H1 (cell line): ENCODE data around the gene DNAJC9. TPM values are rescaled to one million over a fixed set of nuclear protein-coding genes. Genes with fewer than 3 reads are reported as not detected.

Experiments
- CTCF ChIA-PET: fragments of 300-600 bp; sonication (Branson Sonifier 250); formaldehyde crosslinking; loops from one replicate; lab custom pipeline; 2021; ENCODE audit not compliant: partially characterized antibody; lab: Charles Lee
- POLR2A ChIA-PET: fragments of 300-600 bp; sonication (Branson Sonifier 250); formaldehyde crosslinking; loops from one replicate; lab custom pipeline; 2021; ENCODE audit warnings: inconsistent platforms; ENCODE audit not compliant: partially characterized antibody; lab: Charles Lee
- DNase-seq, 2 experiments: peaks; one replicate each; pipeline versions ENCODE4 v3.0.0 to v3.0.0-alpha.2; 2010 to 2022; ENCODE audit warnings: low spot score in 2 of 2, low read depth in 1 of 2, mixed read lengths in 1 of 2
- FAIRE-seq: peaks from 2 replicates; lab custom pipeline; 2011; peaks lifted over from hg19 to GRCh38; lab: Jason Lieb, UNC
- H2AFZ ChIP-seq: 2 replicates; pipeline ENCODE4 v1.8.1; 2012; ENCODE audit warnings: low read length, inconsistent platforms
- H2AK5ac ChIP-seq: 2 replicates; pipeline ENCODE4 v1.6.1; 2013; ENCODE audit warnings: low read depth, low read length
- H2BK120ac ChIP-seq: replicated peaks from 2 replicates; pipeline ENCODE3; 2013; ENCODE audit warnings: low read depth, low read length, inconsistent platforms
- H2BK12ac ChIP-seq: 2 replicates; pipeline ENCODE4 v1.6.1; 2013; ENCODE audit warnings: low read depth, low read length
- H2BK15ac ChIP-seq: 2 replicates; pipeline ENCODE4 v1.6.1; 2013; ENCODE audit warnings: low read length
- H2BK20ac ChIP-seq: 2 replicates; pipeline ENCODE4 v1.6.1; 2013; ENCODE audit warnings: low read length
- H2BK5ac ChIP-seq: 2 replicates; pipeline ENCODE4 v1.6.1; 2013; ENCODE audit warnings: low read depth, low read length
- H3K14ac ChIP-seq: 2 replicates; pipeline ENCODE4 v1.6.1; 2013; ENCODE audit warnings: inconsistent platforms; ENCODE audit not compliant: insufficient read length
- H3K18ac ChIP-seq: 2 replicates; pipeline ENCODE4 v1.6.1; 2013; ENCODE audit warnings: low read length; ENCODE audit errors: extremely low read depth
- H3K23ac ChIP-seq: 2 replicates; pipeline ENCODE4 v1.6.1; 2013; ENCODE audit warnings: inconsistent platforms; ENCODE audit not compliant: insufficient read length
- H3K23me2 ChIP-seq: 2 replicates; pipeline ENCODE4 v1.6.1; 2013; ENCODE audit warnings: low read depth, low read length
- H3K27ac ChIP-seq: 2 replicates; pipeline ENCODE4 v1.6.1; 2011; ENCODE audit warnings: low read depth, low read length, inconsistent platforms
- H3K27me3 ChIP-seq, 4 experiments: replicated peaks in 1 of 4; 1 replicate in 1 of 4; 2 replicates in 3 of 4; pipeline versions ENCODE4 v1.6.1 to v1.8.1; 2011 to 2013; ENCODE audit warnings: low read length in 3 of 4, mild to moderate bottlenecking in 3 of 4, inconsistent platforms in 2 of 4, mixed read lengths in 2 of 4, moderate library complexity in 1 of 4; ENCODE audit not compliant: control insufficient read depth in 3 of 4, insufficient read depth in 3 of 4; ENCODE audit errors: extremely low read depth in 1 of 4
- H3K36me3 ChIP-seq, 4 experiments: 2 replicates each; pipeline versions ENCODE4 v1.6.1 to v1.8.1; 2011 to 2013; ENCODE audit warnings: mild to moderate bottlenecking in 4 of 4, low read length in 3 of 4, moderate library complexity in 2 of 4, control low read depth in 1 of 4, inconsistent platforms in 1 of 4; ENCODE audit not compliant: insufficient read depth in 4 of 4, control insufficient read depth in 2 of 4
- H3K4ac ChIP-seq: replicated peaks from 2 replicates; pipeline ENCODE3; 2013; ENCODE audit warnings: low read length, low read depth, mixed read lengths, inconsistent platforms; ENCODE audit not compliant: insufficient read length
- H3K4me1 ChIP-seq, 4 experiments: replicated peaks in 1 of 4; 1 replicate in 1 of 4; 2 replicates in 3 of 4; pipeline versions ENCODE4 v1.6.1 to v1.8.1; 2011 to 2013; ENCODE audit warnings: low read length in 3 of 4, inconsistent platforms in 2 of 4, mixed read lengths in 1 of 4; ENCODE audit not compliant: insufficient read depth in 4 of 4, control insufficient read depth in 3 of 4
- H3K4me2 ChIP-seq, 2 experiments: 2 replicates each; pipeline versions ENCODE4 v1.6.1 to v1.8.1; 2011 to 2013; ENCODE audit warnings: low read depth in 2 of 2, low read length in 2 of 2, control low read depth in 1 of 2, inconsistent platforms in 1 of 2, mild to moderate bottlenecking in 1 of 2; ENCODE audit not compliant: insufficient read depth in 1 of 2
- H3K4me3 ChIP-seq, 4 experiments: fragments of 200-600, 300-600 bp in 1 of 4; sonication (generic), shearing (Covaris generic), sonication (Bioruptor Twin) in 1 of 4; 2 replicates each; pipeline versions ENCODE4 v1.5.1 to v1.8.1; 2011 to 2016; ENCODE audit warnings: low read length in 4 of 4, low read depth in 3 of 4, control low read depth in 2 of 4, inconsistent platforms in 2 of 4, mild to moderate bottlenecking in 2 of 4, mixed read lengths in 1 of 4, moderate library complexity in 1 of 4; ENCODE audit not compliant: insufficient read depth in 2 of 4; ENCODE audit errors: extremely low read depth in 1 of 4
- H3K56ac ChIP-seq: replicated peaks from 2 replicates; pipeline ENCODE3; 2013; ENCODE audit warnings: low read depth, mild to moderate bottlenecking, mixed read lengths, low read length, inconsistent platforms; ENCODE audit not compliant: insufficient read length
- H3K79me1 ChIP-seq: 2 replicates; pipeline ENCODE4 v1.6.1; 2013; ENCODE audit warnings: low read depth, low read length, control low read depth
- H3K79me2 ChIP-seq, 2 experiments: 2 replicates each; pipeline versions ENCODE4 v1.6.1 to v1.8.1; 2012 to 2013; ENCODE audit warnings: low read length in 2 of 2, mild to moderate bottlenecking in 2 of 2, inconsistent platforms in 1 of 2; ENCODE audit not compliant: insufficient read depth in 2 of 2, control insufficient read depth in 1 of 2
- H3K9ac ChIP-seq, 4 experiments: replicated peaks in 1 of 4; 1 replicate in 1 of 4; 2 replicates in 3 of 4; pipeline versions ENCODE4 v1.6.1 to v1.8.1; 2011 to 2013; ENCODE audit warnings: low read depth in 3 of 4, low read length in 3 of 4, control low read depth in 2 of 4, mild to moderate bottlenecking in 2 of 4, moderate library complexity in 2 of 4, inconsistent platforms in 1 of 4; ENCODE audit errors: extremely low read depth in 1 of 4
- H3K9me3 ChIP-seq, 2 experiments: 2 replicates each; pipeline versions ENCODE4 v1.6.1 to v1.8.1; 2012 to 2013; ENCODE audit warnings: mild to moderate bottlenecking in 2 of 2, moderate library complexity in 2 of 2, control low read depth in 1 of 2, inconsistent platforms in 1 of 2, low read depth in 1 of 2, low read length in 1 of 2, mixed read lengths in 1 of 2; ENCODE audit not compliant: insufficient read depth in 2 of 2
- H4K20me1 ChIP-seq, 2 experiments: replicated peaks in 1 of 2; 2 replicates each; pipeline versions ENCODE3 to v1.8.1; 2011 to 2013; ENCODE audit warnings: inconsistent platforms in 2 of 2, low read length in 2 of 2, mild to moderate bottlenecking in 1 of 2; ENCODE audit not compliant: insufficient read depth in 2 of 2, control insufficient read depth in 1 of 2
- H4K5ac ChIP-seq: 2 replicates; pipeline ENCODE4 v1.6.1; 2013; ENCODE audit warnings: low read length, low read depth, mixed read lengths, inconsistent platforms; ENCODE audit not compliant: insufficient read length
- H4K8ac ChIP-seq: 2 replicates; pipeline ENCODE4 v1.8.0; 2013; ENCODE audit warnings: mild to moderate bottlenecking, moderate library complexity, low read length, inconsistent platforms; ENCODE audit not compliant: insufficient read depth; ENCODE audit errors: extremely low read depth
- H4K91ac ChIP-seq: replicated peaks from 2 replicates; pipeline ENCODE3; 2013; ENCODE audit warnings: low read length, mixed read lengths, inconsistent platforms; ENCODE audit not compliant: insufficient read length
- CHD1 ChIP-seq: IDR thresholded peaks from 2 replicates; pipeline ENCODE4 v1.6.1; 2012; ENCODE audit warnings: low read depth, low read length, improper control_type of control experiment
- GABPA ChIP-seq: IDR thresholded peaks from 2 replicates; pipeline ENCODE4 v1.6.1; 2011; ENCODE audit warnings: mild to moderate bottlenecking, low read length, moderate library complexity, borderline replicate concordance; ENCODE audit not compliant: insufficient read depth
- JUND ChIP-seq: IDR thresholded peaks from 2 replicates; pipeline ENCODE4 v1.6.1; 2011; ENCODE audit warnings: mild to moderate bottlenecking, improper control_type of control experiment, low read length
- POLR2AphosphoS5 ChIP-seq: IDR thresholded peaks from 2 replicates; pipeline ENCODE4 v1.6.1; 2011; ENCODE audit warnings: low read depth, low read length
- POU5F1 ChIP-seq: IDR thresholded peaks from 2 replicates; pipeline ENCODE4 v1.6.1; 2011; ENCODE audit warnings: low read depth, mild to moderate bottlenecking, low read length, moderate library complexity
- SUZ12 ChIP-seq: fragments of 200-600 bp; sonication (generic); IDR thresholded peaks from 2 replicates; pipeline ENCODE4 v1.6.1; 2012; ENCODE audit warnings: mild to moderate bottlenecking, inconsistent platforms, low read length, moderate library complexity, mixed read lengths
- TAF7 ChIP-seq: optimal IDR thresholded peaks from 2 replicates; pipeline ENCODE3; 2011; ENCODE audit warnings: low read depth, mild to moderate bottlenecking, inconsistent platforms, low read length, moderate library complexity, borderline replicate concordance
- TEAD4 ChIP-seq: IDR thresholded peaks from 2 replicates; pipeline ENCODE4 v1.6.1; 2012; ENCODE audit warnings: low read depth, low read length, inconsistent platforms, mixed read lengths
- ZNF274 ChIP-seq: IDR thresholded peaks from 2 replicates; pipeline ENCODE4 v1.7.0; 2012; ENCODE audit warnings: low read length, borderline replicate concordance; ENCODE audit errors: extremely low read depth
- WGBS, 2 experiments: shearing (Covaris generic) in 1 of 2; methylation state at CpG; one replicate each; pipeline versions ENCODE4 v1.1.6 to v1.1.7; 2013 to 2015; ENCODE audit warnings: low lambda C conversion rate in 2 of 2, mixed read lengths in 2 of 2, inconsistent platforms in 1 of 2, low coverage in 1 of 2, missing lambda C conversion rate in 1 of 2; ENCODE audit not compliant: insufficient replicate concordance in 2 of 2, insufficient coverage in 1 of 2, insufficient read length in 1 of 2; ENCODE audit errors: extremely low coverage in 1 of 2, missing lambda C conversion rate in 1 of 2; 5-methylcytosine and 5-hydroxymethylcytosine counted together
- polyA plus RNA-seq, 7 experiments: library from polyadenylated mRNA; depleted of rRNA in 3 of 7; stranded (reverse) in 5 of 7; unstranded in 2 of 7; fragments of >200 nt in 5 of 7; fragments of 200-250 nt in 2 of 7; gene quantifications; 1 replicate in 5 of 7; 2 replicates in 1 of 7; 4 replicates in 1 of 7; pipeline versions ENCODE4 v1.2.1 to v1.2.3, GENCODE V29; 2011 to 2013; ENCODE audit warnings: missing spikeins in 2 of 7, mixed read lengths in 2 of 7
- total RNA-seq: library from RNA; stranded (reverse); fragmentation: NEBNext Ultra II Directional; extraction: Animal tissue kit (Norgen Biotek cat#: 25700); gene quantifications from 2 replicates; pipeline ENCODE4 v1.2.1, GENCODE V29; 2021
- TF ChIP-seq, protein P1 (sequence below), 3 experiments: IDR thresholded peaks; 1 replicate in 2 of 3; 2 replicates in 1 of 3; pipeline versions ENCODE4 v1.5.1 to v1.6.1; 2011; ENCODE audit warnings: low read length in 3 of 3, mild to moderate bottlenecking in 3 of 3, inconsistent platforms in 2 of 3, low read depth in 1 of 3, moderate library complexity in 1 of 3; ENCODE audit not compliant: insufficient read depth in 1 of 3; ENCODE audit errors: control extremely low read depth in 1 of 3
- TF ChIP-seq, protein P2 (sequence below): IDR thresholded peaks from 2 replicates; pipeline ENCODE4 v1.6.1; 2012; ENCODE audit warnings: inconsistent platforms

Gene DNAJC9
- total and polyA plus RNA-seq, 2 of the 8 experiments (the other 6 are each of a cell fraction or from before 2014, with no cell fraction given): 26.0 to 32.2 TPM

DNA sequence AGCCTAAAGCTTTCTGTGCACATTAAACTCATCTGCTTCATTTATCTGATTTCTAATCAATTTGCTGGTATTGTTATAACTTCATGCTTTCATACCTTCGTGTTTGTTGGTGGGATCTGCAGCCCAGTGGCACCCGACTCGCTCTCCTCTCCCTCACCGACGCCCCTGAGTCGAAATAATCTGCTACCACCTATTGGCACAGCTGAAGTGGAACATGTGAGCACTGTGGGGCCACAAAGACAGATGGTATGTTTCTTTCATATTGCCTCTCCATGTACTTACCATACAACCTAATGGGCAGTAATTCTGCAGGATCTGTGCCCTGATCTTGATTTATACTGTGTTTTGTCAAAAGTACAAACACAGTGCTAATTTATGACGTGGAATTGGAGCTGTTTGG lies 12.4 kb downstream of the DNAJC9 start:
- Histone ChIP-seq H3K79me2 (no peaks in the 10 kb centered on the region), H2BK20ac (no peak overlapping the region), H3K23me2 (no peaks in the 10 kb centered on the region), H3K56ac (no peak overlapping the region), H4K20me1 (peaks cover 0 to 6% of the 10 kb centered on the region in 2 experiments), H3K27me3 (no peaks in the 10 kb centered on the region), H3K9ac (no peak overlapping the region), H3K9me3 (no peaks in the 10 kb centered on the region), H3K14ac (no peak overlapping the region), H2AK5ac (no peak overlapping the region), H4K91ac (no peak overlapping the region), H3K4ac (no peak overlapping the region), H2AFZ (no peak overlapping the region), H2BK12ac (no peak overlapping the region), H3K4me2 (no peak overlapping the region), H3K18ac (no peak overlapping the region), H3K23ac (no peak overlapping the region), H2BK120ac (no peak overlapping the region), H2BK5ac (no peak overlapping the region), H2BK15ac (no peak overlapping the region), H3K36me3 (peaks cover 2 to 45% (median 16%) of the 10 kb centered on the region in 4 experiments; a peak in 7 of 8 replicates), H3K79me1 (no peaks in the 10 kb centered on the region), H3K4me3 (no peak overlapping the region), H4K8ac (no peak overlapping the region), H3K4me1 (no peaks in the 10 kb centered on the region), H4K5ac (no peak overlapping the region), H3K27ac (no peak overlapping the region)
- FAIRE-seq (no peak), DNase-seq (no peak)
- 93% methylated on average over 7 of the region's 7 CpGs; no CpG with 5 or more reads in 1 of the 2 experiments for WGBS, 2 experiments
- ChIA-PET POLR2A (interaction anchor here (1.0 to 5.9 kb wide), 5 partner anchors 11 to 178 kb away, joined by 3 to 62 read pairs (median 3); partner anchors contain the start of gene DNAJC9), CTCF (interaction anchor here (0.9 to 1.5 kb wide), 5 partner anchors 17 to 124 kb away, joined by 3 to 4 read pairs (median 3); partner anchors contain the start of gene NUDT13)
- TF ChIP-seq GABPA (no peak), ZNF274 (no peak), SUZ12 (no peak), TEAD4 (no peak), POU5F1 (no peak), CHD1 (no peak), POLR2AphosphoS5 (no peak), JUND (no peak), TAF7 (no peak)
- TF ChIP-seq, protein P1, sequence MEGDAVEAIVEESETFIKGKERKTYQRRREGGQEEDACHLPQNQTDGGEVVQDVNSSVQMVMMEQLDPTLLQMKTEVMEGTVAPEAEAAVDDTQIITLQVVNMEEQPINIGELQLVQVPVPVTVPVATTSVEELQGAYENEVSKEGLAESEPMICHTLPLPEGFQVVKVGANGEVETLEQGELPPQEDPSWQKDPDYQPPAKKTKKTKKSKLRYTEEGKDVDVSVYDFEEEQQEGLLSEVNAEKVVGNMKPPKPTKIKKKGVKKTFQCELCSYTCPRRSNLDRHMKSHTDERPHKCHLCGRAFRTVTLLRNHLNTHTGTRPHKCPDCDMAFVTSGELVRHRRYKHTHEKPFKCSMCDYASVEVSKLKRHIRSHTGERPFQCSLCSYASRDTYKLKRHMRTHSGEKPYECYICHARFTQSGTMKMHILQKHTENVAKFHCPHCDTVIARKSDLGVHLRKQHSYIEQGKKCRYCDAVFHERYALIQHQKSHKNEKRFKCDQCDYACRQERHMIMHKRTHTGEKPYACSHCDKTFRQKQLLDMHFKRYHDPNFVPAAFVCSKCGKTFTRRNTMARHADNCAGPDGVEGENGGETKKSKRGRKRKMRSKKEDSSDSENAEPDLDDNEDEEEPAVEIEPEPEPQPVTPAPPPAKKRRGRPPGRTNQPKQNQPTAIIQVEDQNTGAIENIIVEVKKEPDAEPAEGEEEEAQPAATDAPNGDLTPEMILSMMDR (IDR thresholded peaks at IDR 0.05; ENCODE audit: control extremely low read depth in 1 of 3, insufficient read depth in 1 of 3, low read depth in 1 of 3, low read length in 3 of 3): no peak
- TF ChIP-seq, protein P2, sequence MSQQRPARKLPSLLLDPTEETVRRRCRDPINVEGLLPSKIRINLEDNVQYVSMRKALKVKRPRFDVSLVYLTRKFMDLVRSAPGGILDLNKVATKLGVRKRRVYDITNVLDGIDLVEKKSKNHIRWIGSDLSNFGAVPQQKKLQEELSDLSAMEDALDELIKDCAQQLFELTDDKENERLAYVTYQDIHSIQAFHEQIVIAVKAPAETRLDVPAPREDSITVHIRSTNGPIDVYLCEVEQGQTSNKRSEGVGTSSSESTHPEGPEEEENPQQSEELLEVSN: no peak
